T-helper 1 cell treated with Interleukin-12 subunit alpha and Interleukin-12 subunit beta and Interleukin-4 antibody, amounts not matched to agents 30 μg/mL and 1 μg/mL, for 36 hours (primary cell): Measurements from ENCODE around the gene ADAMTS5.

Experiments used
- H3K27ac Mint-ChIP-seq: one replicate; pipeline ENCODE4 v1.8.0; 2021; ENCODE audit warnings: mild to moderate bottlenecking, mixed read lengths
- H3K27me3 Mint-ChIP-seq: one replicate; pipeline ENCODE4 v1.8.0; 2021; ENCODE audit warnings: low read depth, mixed read lengths
- H3K36me3 Mint-ChIP-seq: one replicate; pipeline ENCODE4 v1.8.0; 2021; ENCODE audit warnings: low read depth, mixed read lengths
- H3K4me1 Mint-ChIP-seq: one replicate; pipeline ENCODE4 v1.8.0; 2021; ENCODE audit warnings: low read depth, mixed read lengths
- H3K4me3 Mint-ChIP-seq: one replicate; pipeline ENCODE4 v1.8.0; 2021; ENCODE audit warnings: mild to moderate bottlenecking, moderate library complexity, mixed read lengths
- H3K9me3 Mint-ChIP-seq: one replicate; pipeline ENCODE4 v1.8.0; 2021; ENCODE audit warnings: mixed read lengths

Gene ADAMTS5

GRCh38 chr21:26967062-26967913 lies at the start of gene ADAMTS5:
TSS of gene ADAMTS5 (minus strand) at chr21:26967088. CDS start at chr21:26966391, 697 bp downstream.
- Mint-ChIP-seq H3K4me3 (no peak within 1 kb of the TSS), H3K27me3 (peaks cover 43% of the 10 kb centered on the region), H3K4me1 (no peaks in the 10 kb centered on the region), H3K9me3 (no peaks in the 10 kb centered on the region), H3K36me3 (no peaks in the 10 kb centered on the region), H3K27ac (no peak within 1 kb of the TSS)

GRCh38 chr21:27001526-27001925 lies 34.6 kb upstream of the ADAMTS5 start:
- H3K27me3 Mint-ChIP-seq, result no peaks in the 10 kb centered on the region
- H3K4me3 Mint-ChIP-seq, result no peak overlapping the region
- no peaks in the 10 kb centered on the region for H3K9me3 Mint-ChIP-seq
- no peaks in the 10 kb centered on the region for H3K4me1 Mint-ChIP-seq
- H3K27ac Mint-ChIP-seq, result no peak overlapping the region
- H3K36me3 Mint-ChIP-seq, result no peaks in the 10 kb centered on the region

GRCh38 chr21:26983576-26983975 lies 16.7 kb upstream of the ADAMTS5 start:
- Mint-ChIP-seq H3K4me3 (no peak overlapping the region), H3K9me3 (no peaks in the 10 kb centered on the region), H3K36me3 (no peaks in the 10 kb centered on the region)

GRCh38 chr21:26982767-26983166 lies 15.9 kb upstream of the ADAMTS5 start:
- Mint-ChIP-seq H3K36me3 (no peaks in the 10 kb centered on the region), H3K27me3 (no peaks in the 10 kb centered on the region), H3K9me3 (no peaks in the 10 kb centered on the region), H3K4me3 (no peak overlapping the region), H3K27ac (no peak overlapping the region), H3K4me1 (no peaks in the 10 kb centered on the region)

More at GRCh38 chr21:26983576-26983975, 16.7 kb upstream of the ADAMTS5 start:
- Mint-ChIP-seq H3K4me1 (no peaks in the 10 kb centered on the region), H3K27me3 (no peaks in the 10 kb centered on the region), H3K27ac (no peak overlapping the region)

GRCh38 chr21:26977746-26978145 lies 10.9 kb upstream of the ADAMTS5 start:
- no peaks in the 10 kb centered on the region for H3K36me3 Mint-ChIP-seq
- no peak overlapping the region for H3K27ac Mint-ChIP-seq
- H3K4me3 Mint-ChIP-seq, result no peak overlapping the region
- H3K9me3 Mint-ChIP-seq, result no peaks in the 10 kb centered on the region
- H3K27me3 Mint-ChIP-seq, result no peaks in the 10 kb centered on the region
- no peaks in the 10 kb centered on the region for H3K4me1 Mint-ChIP-seq

GRCh38 chr21:26973226-26973625 lies 6.3 kb upstream of the ADAMTS5 start:
- H3K4me1 Mint-ChIP-seq, result no peaks in the 10 kb centered on the region
- no peak overlapping the region for H3K27ac Mint-ChIP-seq
- peaks cover 11% of the 10 kb centered on the region for H3K27me3 Mint-ChIP-seq
- no peaks in the 10 kb centered on the region for H3K36me3 Mint-ChIP-seq
- H3K4me3 Mint-ChIP-seq, result no peak overlapping the region
- no peaks in the 10 kb centered on the region for H3K9me3 Mint-ChIP-seq

- no peaks in the 10 kb centered on the region for H3K4me1 Mint-ChIP-seq
- no peak overlapping the region for H3K27ac Mint-ChIP-seq
- H3K4me3 Mint-ChIP-seq, result no peak overlapping the region
- H3K9me3 Mint-ChIP-seq, result no peaks in the 10 kb centered on the region
- H3K36me3 Mint-ChIP-seq, result no peaks in the 10 kb centered on the region
- peaks cover 21% of the 10 kb centered on the region for H3K27me3 Mint-ChIP-seq
Observed at GRCh38 chr21:26972192-26972591, 5.3 kb upstream of the ADAMTS5 start.

- Mint-ChIP-seq H3K36me3 (no peaks in the 10 kb centered on the region), H3K9me3 (no peaks in the 10 kb centered on the region), H3K4me3 (no peak overlapping the region), H3K27ac (no peak overlapping the region), H3K27me3 (peaks cover 34% of the 10 kb centered on the region), H3K4me1 (no peaks in the 10 kb centered on the region)
Observed at GRCh38 chr21:26969971-26970725, 3.3 kb upstream of the ADAMTS5 start.

- Mint-ChIP-seq H3K4me1 (no peaks in the 10 kb centered on the region), H3K9me3 (no peaks in the 10 kb centered on the region), H3K27me3 (peaks cover 48% of the 10 kb centered on the region), H3K27ac (no peak overlapping the region), H3K36me3 (no peaks in the 10 kb centered on the region), H3K4me3 (no peak overlapping the region)
Observed at GRCh38 chr21:26966649-26967061, 233 bp downstream of the ADAMTS5 start.

- H3K4me3 Mint-ChIP-seq, result no peak overlapping the region
- H3K9me3 Mint-ChIP-seq, result no peaks in the 10 kb centered on the region
- peaks cover 49% of the 10 kb centered on the region for H3K27me3 Mint-ChIP-seq
- no peaks in the 10 kb centered on the region for H3K36me3 Mint-ChIP-seq
- no peak overlapping the region for H3K27ac Mint-ChIP-seq
- no peaks in the 10 kb centered on the region for H3K4me1 Mint-ChIP-seq
Observed at GRCh38 chr21:26965907-26966581, 844 bp downstream of the ADAMTS5 start.

GRCh38 chr21:26965040-26965906 lies 1.6 kb downstream of the ADAMTS5 start:
- H3K36me3 Mint-ChIP-seq, result no peaks in the 10 kb centered on the region
- H3K27ac Mint-ChIP-seq, result no peak overlapping the region
- no peaks in the 10 kb centered on the region for H3K4me1 Mint-ChIP-seq
- H3K9me3 Mint-ChIP-seq, result no peaks in the 10 kb centered on the region
- H3K27me3 Mint-ChIP-seq, result peaks cover 45% of the 10 kb centered on the region
- no peak overlapping the region for H3K4me3 Mint-ChIP-seq

- Mint-ChIP-seq H3K4me1 (no peaks in the 10 kb centered on the region), H3K27ac (no peak overlapping the region), H3K36me3 (no peaks in the 10 kb centered on the region), H3K27me3 (peaks cover 45% of the 10 kb centered on the region), H3K4me3 (no peak overlapping the region), H3K9me3 (no peaks in the 10 kb centered on the region)
Observed at GRCh38 chr21:26964170-26964778, 2.6 kb downstream of the ADAMTS5 start.

GRCh38 chr21:26962621-26963181 lies 4.2 kb downstream of the ADAMTS5 start:
- Mint-ChIP-seq H3K36me3 (no peaks in the 10 kb centered on the region), H3K27me3 (peaks cover 33% of the 10 kb centered on the region), H3K9me3 (no peaks in the 10 kb centered on the region), H3K4me3 (no peak overlapping the region), H3K4me1 (no peaks in the 10 kb centered on the region), H3K27ac (no peak overlapping the region)
